Nephron progenitor cell (in vitro differentiated cells): ENCODE measurements around the gene RAPGEF1.

ENCODE experiments used
- DNase-seq: peaks from one replicate; pipeline ENCODE4 v3.0.0; 2021
- H3K27ac Mint-ChIP-seq: 2 replicates; pipeline ENCODE4 v1.8.0; 2021; ENCODE audit warnings: mild to moderate bottlenecking, moderate library complexity, mixed read lengths
- H3K27me3 Mint-ChIP-seq: 2 replicates; pipeline ENCODE4 v1.8.0; 2021; ENCODE audit warnings: mild to moderate bottlenecking, low read depth, mixed read lengths; ENCODE audit not compliant: poor library complexity
- H3K36me3 Mint-ChIP-seq: 2 replicates; pipeline ENCODE4 v1.8.0; 2021; ENCODE audit warnings: low read depth, mixed read lengths
- H3K4me1 Mint-ChIP-seq: 2 replicates; pipeline ENCODE4 v1.8.0; 2021; ENCODE audit warnings: mixed read lengths
- H3K4me3 Mint-ChIP-seq: 2 replicates; pipeline ENCODE4 v1.8.0; 2021; ENCODE audit warnings: mild to moderate bottlenecking, moderate library complexity, mixed read lengths
- H3K9me3 Mint-ChIP-seq: 2 replicates; pipeline ENCODE4 v1.8.0; 2021; ENCODE audit warnings: mild to moderate bottlenecking, moderate library complexity, mixed read lengths
- CTCF ChIP-seq: fragments of 200-600 bp; sonication (generic); IDR thresholded peaks from 2 replicates; pipeline ENCODE4 v1.5.0; 2021; ENCODE audit warnings: antibody characterized with exemption

Gene RAPGEF1

GRCh38 chr9:131575946-131576853 lies 163.7 kb downstream of the RAPGEF1 start:
- Mint-ChIP-seq H3K4me3 (no peak overlapping the region), H3K9me3 (no peaks in the 10 kb centered on the region), H3K4me1 (peaks cover 25% of the 10 kb centered on the region), H3K27me3 (peaks cover 3% of the 10 kb centered on the region), H3K36me3 (peaks cover 18% of the 10 kb centered on the region), H3K27ac (no peak overlapping the region)
- TF ChIP-seq CTCF = no peak
- no peak for DNase-seq

DNA sequence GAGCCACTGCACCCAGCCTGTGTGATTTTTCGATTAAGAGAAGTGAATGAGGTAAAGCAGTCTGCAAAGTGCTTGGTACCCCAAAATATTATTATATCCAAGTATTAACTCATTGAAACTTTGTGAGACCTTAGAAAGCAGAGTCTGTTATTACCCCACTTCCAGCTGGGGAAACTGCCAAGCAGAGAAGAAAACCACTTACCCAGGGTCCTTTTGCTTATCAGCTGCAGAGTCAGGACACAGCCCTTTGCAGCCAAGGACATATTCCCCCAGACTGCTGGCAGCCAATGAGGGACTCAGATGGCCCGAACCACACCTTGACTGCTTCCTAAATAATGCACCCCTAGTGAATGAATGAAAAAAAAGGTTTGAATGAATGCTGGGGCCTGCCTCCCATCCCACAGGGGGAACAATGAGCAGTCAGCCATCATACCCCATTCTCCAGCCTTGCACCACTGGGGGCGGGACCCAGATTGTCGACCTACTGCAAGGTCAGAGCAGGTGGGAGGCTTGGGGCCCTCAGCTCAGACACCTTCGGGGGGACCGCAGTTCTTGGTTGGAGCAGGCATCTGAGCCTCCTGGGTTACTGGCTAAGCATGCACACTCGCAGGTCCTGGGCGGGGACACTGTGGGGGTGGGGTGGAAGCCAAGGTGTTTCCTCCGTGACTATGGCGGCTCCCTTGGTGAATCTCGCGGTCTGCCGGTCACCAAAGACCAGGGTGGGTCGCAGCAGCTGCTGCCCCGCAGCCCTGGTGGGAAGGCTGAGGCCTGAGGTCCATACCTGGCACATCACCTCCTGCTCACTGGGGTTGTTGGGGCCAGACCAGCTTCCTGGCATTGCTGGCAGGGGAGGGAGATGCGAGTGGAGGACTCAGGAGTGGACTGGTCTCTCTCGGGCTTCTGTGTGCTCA lies 164.9 kb downstream of the RAPGEF1 start:
- H3K9me3 Mint-ChIP-seq = no peaks in the 10 kb centered on the region

GRCh38 chr9:131567910-131568309 lies 172.0 kb downstream of the RAPGEF1 start:
- Mint-ChIP-seq H3K36me3 (peaks cover 19% of the 10 kb centered on the region), H3K4me1 (no peaks in the 10 kb centered on the region), H3K9me3 (peaks cover 34% of the 10 kb centered on the region), H3K27me3 (peaks cover 7% of the 10 kb centered on the region), H3K27ac (peak overlapping the region; percentile 16), H3K4me3 (no peak overlapping the region)
- no peak for TF ChIP-seq CTCF
- DNase-seq = no peak

More for the DNA sequence above, 164.9 kb downstream of the RAPGEF1 start:
- H3K36me3 Mint-ChIP-seq = peaks cover 21% of the 10 kb centered on the region
- peaks cover 25% of the 10 kb centered on the region for H3K4me1 Mint-ChIP-seq
- H3K4me3 Mint-ChIP-seq = no peak overlapping the region
- DNase-seq = no peak
- H3K27me3 Mint-ChIP-seq = peaks cover 7% of the 10 kb centered on the region
- TF ChIP-seq CTCF = no peak
- H3K27ac Mint-ChIP-seq = no peak overlapping the region

DNA sequence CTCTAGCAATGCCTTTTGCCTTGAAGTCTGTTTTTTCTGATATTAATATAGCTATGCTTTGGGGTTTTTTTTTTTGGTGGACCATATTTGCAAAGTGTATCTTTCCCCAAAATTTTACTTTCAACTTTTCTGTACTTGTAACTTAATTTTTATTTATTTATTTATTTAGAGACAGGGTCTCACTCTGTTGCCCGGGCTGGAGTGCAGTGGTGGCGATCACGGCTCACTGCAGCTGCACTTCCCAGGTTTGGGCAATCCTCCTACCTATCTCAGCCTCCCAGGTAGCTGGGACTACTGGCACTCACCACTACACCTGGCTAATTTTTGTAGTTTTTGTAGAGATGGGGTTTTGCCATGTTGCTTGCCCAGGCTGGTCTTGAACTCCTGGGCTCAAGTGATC lies 173.7 kb downstream of the RAPGEF1 start:
- H3K4me3 Mint-ChIP-seq = no peak overlapping the region
- peaks cover 51% of the 10 kb centered on the region for H3K9me3 Mint-ChIP-seq
- H3K4me1 Mint-ChIP-seq = no peaks in the 10 kb centered on the region
- DNase-seq = no peak
- H3K27me3 Mint-ChIP-seq = peaks cover 4% of the 10 kb centered on the region
- no peak for TF ChIP-seq CTCF
- peaks cover 11% of the 10 kb centered on the region for H3K36me3 Mint-ChIP-seq
- no peak overlapping the region for H3K27ac Mint-ChIP-seq

GRCh38 chr9:131565369-131565768 lies 174.5 kb downstream of the RAPGEF1 start:
- Mint-ChIP-seq H3K9me3 (peaks cover 57% of the 10 kb centered on the region), H3K4me3 (no peak overlapping the region), H3K4me1 (no peaks in the 10 kb centered on the region)

More at GRCh38 chr9:131565369-131565768, 174.5 kb downstream of the RAPGEF1 start:
- no peak for TF ChIP-seq CTCF
- Mint-ChIP-seq H3K27ac (no peak overlapping the region), H3K36me3 (peaks cover 8% of the 10 kb centered on the region), H3K27me3 (no peaks in the 10 kb centered on the region)
- DNase-seq = no peak
